CD4-positive, CD25-positive, alpha-beta regulatory T cell (primary cell): ENCODE measurements around the gene SAE1. TPM values are rescaled to one million over a fixed set of nuclear protein-coding genes. Genes with fewer than 3 reads are reported as not detected.

Experiments
- ATAC-seq, 2 donors: fragments of 150-1000 bp; cut with Tn5 transposase; one replicate each; pipeline ENCODE4 v1.10.0; 2021; ENCODE audit warnings: low read depth in 2 of 2, moderate number of reproducible peaks in 2 of 2, moderate library complexity in 1 of 2
- DNase-seq, 3 donors: peaks; one replicate each; pipeline versions ENCODE4 v3.0.0 to v3.0.0-alpha.2; 2012 to 2022; ENCODE audit warnings: mixed read lengths in 1 of 3
- H3K27ac ChIP-seq: one replicate; pipeline ENCODE4 v1.7.0; 2013; ENCODE audit warnings: mild to moderate bottlenecking, low read length; ENCODE audit not compliant: insufficient read depth, poor library complexity, severe bottlenecking
- H3K27me3 ChIP-seq: one replicate; pipeline ENCODE4 v1.7.0; 2013; ENCODE audit warnings: low read length; ENCODE audit not compliant: control insufficient read depth, insufficient read depth
- H3K36me3 ChIP-seq: one replicate; pipeline ENCODE4 v1.7.0; 2013; ENCODE audit warnings: mild to moderate bottlenecking, low read length, moderate library complexity; ENCODE audit not compliant: control insufficient read depth, insufficient read depth
- H3K4me1 ChIP-seq: 2 replicates; pipeline ENCODE4 v1.7.0; 2013; ENCODE audit warnings: mild to moderate bottlenecking, low read length; ENCODE audit not compliant: insufficient read depth, control insufficient read depth, poor library complexity, severe bottlenecking
- H3K4me3 ChIP-seq: one replicate; pipeline ENCODE4 v1.7.0; 2013; ENCODE audit warnings: low read depth, mild to moderate bottlenecking, low read length, moderate library complexity
- H3K9me3 ChIP-seq, 2 experiments: 1 replicate in 1 of 2; 2 replicates in 1 of 2; pipeline ENCODE4 v1.7.0; 2013; ENCODE audit warnings: low read length in 2 of 2, mild to moderate bottlenecking in 1 of 2, moderate library complexity in 1 of 2; ENCODE audit not compliant: control insufficient read depth in 2 of 2
- H3K27ac Mint-ChIP-seq, 3 donors: one replicate each; pipeline ENCODE4 v1.8.0; 2020 to 2022; ENCODE audit warnings: mild to moderate bottlenecking in 3 of 3, mixed read lengths in 3 of 3, moderate library complexity in 2 of 3
- H3K27me3 Mint-ChIP-seq: one replicate; pipeline ENCODE4 v1.8.0; 2022; ENCODE audit warnings: mild to moderate bottlenecking, mixed read lengths
- H3K36me3 Mint-ChIP-seq: one replicate; pipeline ENCODE4 v1.8.0; 2020; ENCODE audit warnings: mixed read lengths
- H3K4me1 Mint-ChIP-seq, 4 donors: one replicate each; pipeline ENCODE4 v1.8.0; 2020 to 2022; ENCODE audit warnings: mixed read lengths in 4 of 4, mild to moderate bottlenecking in 1 of 4
- H3K4me3 Mint-ChIP-seq, 4 donors: one replicate each; pipeline ENCODE4 v1.8.0; 2020 to 2022; ENCODE audit warnings: mild to moderate bottlenecking in 4 of 4, mixed read lengths in 4 of 4, moderate library complexity in 3 of 4
- H3K9me3 Mint-ChIP-seq, 7 donors: one replicate each; pipeline ENCODE4 v1.8.0; 2020 to 2022; ENCODE audit warnings: mixed read lengths in 7 of 7, mild to moderate bottlenecking in 3 of 7, moderate library complexity in 2 of 7
- polyA plus RNA-seq, 4 donors: library from polyadenylated mRNA; unstranded; fragments of 300-500 nt; fragmentation: Illumina TruSeq; gene quantifications; one replicate each; pipeline ENCODE4 v1.2.3, GENCODE V29; 2021
- total RNA-seq: library from RNA; stranded (reverse); gene quantifications from one replicate; pipeline ENCODE4 v1.2.3, GENCODE V29; 2022

The SAE1 gene
- total and polyA plus RNA-seq, 5 donors from 2014 or later = 45.5 to 127 (median 110) TPM

DNA sequence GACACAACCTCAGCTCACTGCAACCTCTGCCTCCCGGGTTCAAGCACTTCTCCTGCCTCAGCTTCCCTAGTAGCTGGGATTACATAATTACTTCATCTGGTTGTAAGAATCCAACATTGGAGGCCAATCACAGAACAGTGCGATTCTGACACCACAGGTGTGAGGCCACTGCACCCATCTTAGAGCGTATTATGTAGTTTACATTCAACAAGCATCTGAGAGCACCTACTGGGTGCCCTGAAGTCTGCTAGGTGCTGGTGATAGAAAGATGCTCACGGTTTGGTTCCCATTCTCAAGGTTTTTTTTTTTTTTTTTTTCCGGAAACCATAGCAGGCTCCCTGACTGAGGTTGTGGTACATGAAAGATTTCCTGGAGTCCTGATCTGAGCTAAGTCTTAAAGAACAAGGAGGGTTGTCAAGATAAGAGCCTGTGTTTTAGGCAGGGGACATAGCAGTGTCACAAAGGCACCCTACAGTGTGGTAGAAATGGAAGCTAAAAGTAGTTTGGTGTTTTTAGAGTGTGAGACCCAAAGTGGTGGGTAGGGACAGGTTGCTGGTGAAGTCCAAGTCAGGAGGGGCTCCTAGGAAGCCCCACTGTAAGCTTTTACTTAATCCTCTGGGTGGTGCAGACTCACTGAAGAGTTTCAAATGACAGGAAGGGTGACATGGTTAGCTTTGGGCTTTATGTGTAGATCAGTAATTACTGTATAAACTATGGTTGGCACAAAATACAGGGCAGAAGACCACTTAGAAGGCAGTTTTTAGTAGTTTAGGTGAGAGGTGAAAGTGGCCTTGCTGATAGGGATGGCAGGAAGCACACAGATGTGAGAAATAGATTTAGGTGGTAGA lies 15.2 kb downstream of the SAE1 start:
- Histone ChIP-seq H3K9me3 (no peaks in the 10 kb centered on the region), H3K4me3 (peak overlapping the region; percentile 54), H3K4me1 (peaks cover 25% of the 10 kb centered on the region), H3K27ac (peak overlapping the region; percentile 57), H3K36me3 (peaks cover 37% of the 10 kb centered on the region), H3K27me3 (no peaks in the 10 kb centered on the region)
- Mint-ChIP-seq H3K9me3 (peaks cover 0 to 1% (median 0%) of the 10 kb centered on the region in 7 donors), H3K27me3 (no peaks in the 10 kb centered on the region), H3K36me3 (peaks cover 38% of the 10 kb centered on the region), H3K4me3 (peak overlapping the region; percentile 26 to 74 (median 42)), H3K4me1 (peaks cover 32 to 61% (median 41%) of the 10 kb centered on the region in 4 donors), H3K27ac (peak overlapping the region; percentile 75 to 94 (median 91))
- peak in 2 of 3 donors; percentile 42 to 52 for DNase-seq
- peak; percentile 63 to 70 for ATAC-seq

DNA sequence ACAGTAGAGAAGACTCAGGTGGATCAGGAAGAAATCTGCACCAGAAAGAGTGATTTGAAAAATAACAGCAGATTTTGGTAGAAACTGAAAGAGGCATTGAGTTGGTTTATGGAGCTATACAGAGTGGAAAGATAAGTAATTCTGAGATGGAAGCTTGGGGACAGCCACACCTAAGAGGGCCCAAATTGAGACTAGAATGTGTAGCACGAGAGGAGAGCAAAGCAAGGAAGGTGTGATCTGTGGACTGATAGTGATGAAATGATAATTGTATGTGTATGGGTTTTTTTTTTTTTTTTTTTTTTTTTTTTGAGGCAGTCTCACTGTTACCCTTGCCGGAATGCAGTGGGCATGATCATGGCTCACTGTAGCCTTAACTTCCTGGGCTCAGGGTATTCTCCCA lies 16.3 kb downstream of the SAE1 start:
- Mint-ChIP-seq H3K27me3 (no peaks in the 10 kb centered on the region), H3K4me1 (peaks cover 27 to 56% (median 37%) of the 10 kb centered on the region in 4 donors), H3K36me3 (peaks cover 41% of the 10 kb centered on the region), H3K4me3 (peak overlapping the region in 2 of 4 donors; percentile 1 to 4), H3K27ac (peak overlapping the region; percentile 75 to 94 (median 91)), H3K9me3 (no peaks in the 10 kb centered on the region)
- DNase-seq (no peak), ATAC-seq (no peak)
- Histone ChIP-seq H3K27me3 (no peaks in the 10 kb centered on the region), H3K27ac (peak overlapping the region; percentile 57), H3K36me3 (peaks cover 47% of the 10 kb centered on the region), H3K9me3 (no peaks in the 10 kb centered on the region), H3K4me1 (peaks cover 25% of the 10 kb centered on the region), H3K4me3 (no peak overlapping the region)

DNA sequence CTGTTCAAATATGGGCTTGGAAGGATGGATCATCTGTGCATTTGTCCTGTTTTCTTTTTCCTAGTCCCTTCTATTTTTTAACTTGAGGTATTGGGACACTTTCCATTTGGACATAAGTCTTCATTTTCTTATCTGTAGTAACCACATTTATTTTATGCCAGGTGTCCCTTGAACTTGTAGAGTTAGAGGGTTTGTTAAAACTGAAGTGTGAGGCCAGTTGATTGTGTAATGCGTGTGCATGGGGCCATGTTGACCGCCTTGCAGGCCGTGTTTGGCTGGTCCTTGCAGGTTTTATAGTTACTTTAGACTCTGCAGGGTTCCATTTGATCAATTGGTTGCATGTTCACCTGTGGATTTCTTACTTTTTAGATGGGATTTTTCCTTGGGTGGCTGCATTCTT lies 21.0 kb downstream of the SAE1 start:
- peaks cover 44% of the 10 kb centered on the region for H3K36me3 ChIP-seq
- no peaks in the 10 kb centered on the region for H3K27me3 Mint-ChIP-seq
- no peaks in the 10 kb centered on the region for H3K9me3 ChIP-seq
- H3K4me1 Mint-ChIP-seq = peaks cover 20 to 47% (median 30%) of the 10 kb centered on the region in 4 donors
- H3K27ac ChIP-seq = no peak overlapping the region
- H3K4me3 Mint-ChIP-seq = peak overlapping the region in 1 of 4 donors; percentile 48
- ATAC-seq (no peak), DNase-seq (no peak)
- peak overlapping the region in 2 of 3 donors; percentile 35 to 72 for H3K27ac Mint-ChIP-seq
- peaks cover 48% of the 10 kb centered on the region for H3K36me3 Mint-ChIP-seq
- peaks cover 20% of the 10 kb centered on the region for H3K4me1 ChIP-seq
- no peaks in the 10 kb centered on the region for H3K9me3 Mint-ChIP-seq
- H3K4me3 ChIP-seq = no peak overlapping the region
- no peaks in the 10 kb centered on the region for H3K27me3 ChIP-seq

DNA sequence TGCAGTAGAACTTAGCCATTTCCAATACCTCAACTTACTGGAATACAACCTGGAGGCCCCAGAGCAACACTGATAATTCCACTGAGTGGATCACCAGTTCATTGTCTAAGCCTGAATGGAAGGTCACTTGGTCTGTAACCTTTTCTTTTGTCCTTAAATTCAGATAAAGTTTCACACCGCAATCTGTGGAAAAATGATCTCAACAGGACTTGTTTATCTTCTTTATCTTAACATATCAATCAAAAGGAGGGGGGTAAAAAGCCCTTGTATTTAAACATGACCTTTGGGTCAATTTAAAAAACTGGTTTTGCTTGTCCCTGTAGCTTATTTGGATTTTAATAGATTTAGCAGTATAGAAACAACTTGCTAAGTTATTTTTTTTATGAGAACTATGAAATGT lies 21.6 kb downstream of the SAE1 start:
- Mint-ChIP-seq H3K36me3 (peaks cover 49% of the 10 kb centered on the region), H3K9me3 (no peaks in the 10 kb centered on the region), H3K4me1 (peaks cover 22 to 47% (median 30%) of the 10 kb centered on the region in 4 donors), H3K27me3 (no peaks in the 10 kb centered on the region), H3K4me3 (peak overlapping the region in 2 of 4 donors; percentile 35 to 54), H3K27ac (peak overlapping the region in 1 of 3 donors; percentile 21)
- ATAC-seq (no peak), DNase-seq (no peak)
- Histone ChIP-seq H3K9me3 (no peaks in the 10 kb centered on the region), H3K27me3 (no peaks in the 10 kb centered on the region), H3K36me3 (peaks cover 44% of the 10 kb centered on the region), H3K27ac (no peak overlapping the region), H3K4me3 (no peak overlapping the region), H3K4me1 (peaks cover 20% of the 10 kb centered on the region)

DNA sequence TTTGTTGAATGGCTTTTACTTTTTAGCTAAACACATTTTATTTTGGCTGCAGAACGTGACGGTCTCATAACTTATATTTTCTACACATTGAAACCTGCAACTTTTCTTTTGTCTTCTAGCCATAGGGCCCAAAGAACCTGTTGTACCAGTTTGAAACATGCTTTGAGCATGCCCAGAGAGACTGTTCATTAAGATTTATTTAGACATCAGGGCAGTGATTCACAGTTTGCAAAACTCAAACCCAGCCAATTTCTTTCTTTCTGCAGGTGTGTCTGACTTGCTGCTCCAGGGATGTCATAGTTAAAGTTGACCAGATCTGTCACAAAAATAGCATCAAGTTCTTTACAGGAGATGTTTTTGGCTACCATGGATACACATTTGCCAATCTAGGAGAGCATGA lies 22.0 kb downstream of the SAE1 start:
- H3K27ac Mint-ChIP-seq = peak overlapping the region; percentile 21 to 49 (median 42)

DNA sequence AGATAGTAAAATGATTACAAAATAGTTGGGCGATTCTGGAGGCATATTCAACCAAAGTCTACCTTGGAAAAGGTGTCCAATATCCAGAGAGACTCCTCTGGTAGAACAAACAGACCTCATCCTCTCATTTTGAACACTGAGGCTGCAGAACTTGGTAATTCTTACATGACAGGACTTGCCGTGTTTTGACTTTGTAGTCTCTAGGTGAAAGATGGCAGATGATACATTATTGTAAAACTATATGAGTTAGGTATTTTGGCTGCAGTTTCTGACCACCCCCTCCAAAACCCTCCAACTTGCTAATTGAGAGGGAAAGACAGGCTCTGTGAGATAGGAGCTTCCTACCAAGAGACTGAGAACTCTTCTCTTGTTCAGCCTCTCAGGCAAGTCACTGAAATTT lies 22.6 kb downstream of the SAE1 start:
- ATAC-seq (no peak), DNase-seq (no peak)
- H3K9me3 Mint-ChIP-seq = no peaks in the 10 kb centered on the region
- peak overlapping the region in 1 of 4 donors; percentile 33 for H3K4me3 Mint-ChIP-seq
- Histone ChIP-seq H3K4me3 (no peak overlapping the region), H3K36me3 (peaks cover 43% of the 10 kb centered on the region), H3K4me1 (peaks cover 30% of the 10 kb centered on the region), H3K27ac (no peak overlapping the region), H3K27me3 (no peaks in the 10 kb centered on the region), H3K9me3 (no peaks in the 10 kb centered on the region)
- H3K27me3 Mint-ChIP-seq = no peaks in the 10 kb centered on the region
- peaks cover 45% of the 10 kb centered on the region for H3K36me3 Mint-ChIP-seq
- H3K27ac Mint-ChIP-seq = peak overlapping the region in 1 of 3 donors; percentile 77
- peaks cover 25 to 51% (median 34%) of the 10 kb centered on the region in 4 donors for H3K4me1 Mint-ChIP-seq

More for the DNA sequence above, 22.0 kb downstream of the SAE1 start:
- no peaks in the 10 kb centered on the region for H3K9me3 ChIP-seq
- Mint-ChIP-seq H3K27me3 (no peaks in the 10 kb centered on the region), H3K9me3 (no peaks in the 10 kb centered on the region), H3K4me1 (peaks cover 22 to 50% (median 31%) of the 10 kb centered on the region in 4 donors), H3K36me3 (peaks cover 49% of the 10 kb centered on the region), H3K4me3 (peak overlapping the region in 3 of 4 donors; percentile 8 to 54 (median 35))
- H3K4me3 ChIP-seq = no peak overlapping the region
- peaks cover 44% of the 10 kb centered on the region for H3K36me3 ChIP-seq
- H3K27me3 ChIP-seq = no peaks in the 10 kb centered on the region
- DNase-seq (no peak), ATAC-seq (no peak)
- peaks cover 24% of the 10 kb centered on the region for H3K4me1 ChIP-seq
- no peak overlapping the region for H3K27ac ChIP-seq

DNA sequence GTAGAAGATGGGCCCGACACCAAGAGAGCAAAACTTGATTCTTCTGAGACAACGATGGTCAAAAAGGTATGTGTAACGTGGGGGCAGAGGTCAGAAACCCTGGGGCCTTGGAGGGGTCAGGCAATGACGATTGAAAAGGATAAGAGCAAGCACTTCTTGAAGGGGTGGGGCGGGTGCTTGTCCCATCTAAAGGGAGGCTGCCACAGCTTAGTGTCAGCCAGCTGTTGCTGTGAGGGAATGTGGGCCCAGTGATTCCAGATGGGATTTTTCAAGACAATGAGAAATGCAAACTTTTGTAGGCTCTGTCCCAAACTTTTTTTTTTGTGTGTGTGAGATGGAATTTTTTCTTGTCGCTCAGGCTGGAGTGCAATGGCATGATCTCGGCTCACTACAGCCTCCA lies 24.5 kb downstream of the SAE1 start:
- no peak overlapping the region for H3K27ac ChIP-seq
- DNase-seq = no peak
- H3K9me3 ChIP-seq = no peaks in the 10 kb centered on the region
- peaks cover 28 to 59% (median 39%) of the 10 kb centered on the region in 4 donors for H3K4me1 Mint-ChIP-seq
- no peaks in the 10 kb centered on the region for H3K9me3 Mint-ChIP-seq
- ATAC-seq = no peak
- no peaks in the 10 kb centered on the region for H3K27me3 ChIP-seq
- H3K4me3 Mint-ChIP-seq = peak overlapping the region in 2 of 4 donors; percentile 41 to 56
- H3K27me3 Mint-ChIP-seq = no peaks in the 10 kb centered on the region
- peaks cover 45% of the 10 kb centered on the region for H3K4me1 ChIP-seq
- H3K36me3 Mint-ChIP-seq = peaks cover 38% of the 10 kb centered on the region
- H3K27ac Mint-ChIP-seq = peak overlapping the region; percentile 12 to 82 (median 59)
- peaks cover 38% of the 10 kb centered on the region for H3K36me3 ChIP-seq
- H3K4me3 ChIP-seq = no peak overlapping the region
